NCI-H748 treated with DMSO at 0.1 percent for 48 hours (cell line): ENCODE results near the gene C14orf93.

Experiments
- DNase-seq: peaks from one replicate; lab custom pipeline; 2025; lab: John Stamatoyannopoulos, UW

C14orf93 gene

GRCh38 chr14:22994762-22995275 is 15.1 kb downstream of the C14orf93 start:
- DNase-seq, result no peak

GRCh38 chr14:22993517-22993916 is 16.4 kb downstream of the C14orf93 start:
- DNase-seq, result no peak

DNA sequence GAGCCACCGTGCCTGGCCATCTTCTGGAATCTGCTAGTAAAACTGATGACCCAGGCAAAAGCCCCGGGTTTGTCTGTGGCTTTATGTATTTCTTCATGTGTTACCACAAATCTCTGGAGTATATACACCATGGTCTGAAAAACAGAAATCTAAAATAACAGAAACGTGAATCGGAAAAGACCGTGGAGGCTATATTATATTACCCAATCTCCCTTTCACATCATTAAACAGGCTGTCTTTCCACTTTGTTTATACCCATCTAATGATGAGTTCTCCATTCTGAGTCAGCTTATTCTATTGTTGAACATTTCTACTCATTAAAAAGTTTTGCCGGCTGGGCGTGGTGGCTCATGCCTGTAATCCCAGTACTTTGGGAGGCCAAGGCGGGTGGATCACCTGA is 18.1 kb downstream of the C14orf93 start:
- no peak for DNase-seq

DNA sequence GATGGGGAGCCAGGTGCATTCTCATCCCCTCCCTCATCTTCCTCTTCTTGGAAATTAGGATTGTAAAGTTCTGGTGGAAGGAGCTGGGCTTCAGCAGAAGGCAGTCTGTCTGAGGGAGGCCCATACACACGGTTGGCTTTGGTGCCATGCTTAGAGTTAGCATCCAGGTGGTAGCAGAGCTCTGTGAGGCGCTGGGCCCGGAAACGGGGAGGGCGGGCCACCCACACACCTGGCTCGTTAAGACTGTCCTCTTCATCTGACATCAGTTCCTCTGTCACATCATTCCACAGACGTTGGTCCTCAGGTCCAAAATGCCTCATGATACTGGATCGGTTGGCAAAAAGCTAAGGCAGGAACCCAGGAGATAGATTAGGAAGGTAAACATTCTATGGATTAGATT is 22.7 kb downstream of the C14orf93 start:
- no peak for DNase-seq

DNA sequence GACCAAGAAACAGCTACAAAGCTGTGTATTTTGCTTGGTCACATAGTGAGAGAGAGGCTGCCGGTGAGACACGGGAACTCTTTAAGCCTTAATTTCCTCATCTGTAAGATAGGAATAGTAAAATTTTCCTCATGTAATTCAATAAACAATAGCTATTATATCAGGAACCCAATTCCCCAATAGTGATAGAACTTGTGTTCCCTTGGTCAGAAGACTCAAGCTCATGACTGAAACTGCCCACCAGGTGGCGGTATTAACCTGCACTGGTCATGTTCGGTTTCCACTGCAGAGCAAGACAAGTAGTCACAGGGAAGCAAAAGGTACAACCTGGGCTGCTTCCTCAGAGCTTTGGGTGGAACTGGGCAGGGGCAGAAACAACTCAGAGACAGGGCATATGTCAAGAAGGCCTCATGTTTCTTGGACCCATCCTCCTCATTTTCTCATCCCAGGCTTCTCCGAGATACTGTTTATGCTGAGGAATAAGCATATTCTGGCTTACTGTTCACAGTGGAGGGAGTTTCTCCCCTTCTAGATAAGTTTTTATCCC is 23.4 kb downstream of the C14orf93 start:
- DNase-seq, result peak; percentile 55

DNA sequence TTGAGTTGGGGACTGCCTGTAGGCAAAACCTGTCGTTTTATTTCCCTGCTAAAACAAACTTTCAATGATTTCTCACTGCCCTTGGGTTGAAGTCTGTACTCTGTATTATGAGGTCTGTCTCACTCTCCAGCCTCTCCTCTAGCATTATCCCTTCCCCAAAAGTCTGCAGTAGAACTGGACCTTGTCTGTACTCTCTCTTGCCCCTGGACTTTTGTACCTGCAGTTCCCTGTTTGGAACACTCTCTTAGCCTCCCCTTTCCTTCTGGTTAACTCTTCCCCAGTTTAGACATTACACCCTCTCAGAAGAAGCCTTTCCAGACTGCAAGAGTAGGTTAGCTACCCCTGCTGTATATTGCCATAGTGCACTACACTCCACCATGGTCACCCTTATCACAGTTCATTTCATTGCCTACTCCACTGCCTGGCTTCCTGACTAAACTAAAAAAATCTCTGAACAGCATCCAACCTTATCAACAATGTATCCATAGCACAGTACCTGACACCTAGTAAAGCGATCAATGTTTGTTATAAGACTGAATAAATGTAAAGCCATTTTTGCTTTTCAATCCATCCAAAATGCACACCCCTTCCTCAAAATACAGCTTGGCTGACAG is 23.9 kb downstream of the C14orf93 start:
- no peak for DNase-seq

DNA sequence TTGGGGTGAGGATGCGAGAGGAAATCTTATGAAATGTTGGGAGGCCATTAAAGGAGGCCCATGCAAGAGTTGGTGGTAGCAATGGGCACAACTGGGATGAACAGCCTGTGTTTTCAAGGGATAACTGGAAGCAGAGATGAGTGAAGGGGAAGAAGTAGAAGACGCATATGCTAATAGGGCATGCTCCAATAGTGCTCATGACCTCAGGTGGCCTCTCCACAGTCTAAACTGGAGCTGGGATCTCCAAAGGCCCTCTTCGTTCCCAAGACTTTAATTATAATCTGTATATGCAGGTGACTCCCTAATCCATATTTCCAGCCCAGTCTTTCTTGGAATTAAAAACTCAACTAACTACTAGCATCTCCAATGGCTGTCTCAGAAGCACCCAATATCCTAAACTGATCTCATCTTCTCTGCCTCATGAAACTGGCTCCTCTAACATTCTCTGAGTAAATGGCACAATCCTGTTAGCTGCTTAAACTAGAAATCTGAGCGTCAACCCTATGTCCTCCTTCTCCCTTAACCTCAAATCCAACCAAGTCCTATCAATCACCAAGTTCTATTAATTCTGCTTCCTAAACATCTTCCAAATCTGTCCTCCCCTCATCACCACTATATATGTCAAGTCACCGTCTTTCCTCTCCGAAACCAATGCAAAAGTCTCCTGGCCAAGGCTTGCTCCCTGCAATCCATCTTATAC is 24.8 kb downstream of the C14orf93 start:
- DNase-seq, result no peak

GRCh38 chr14:22982477-22983245 is 27.3 kb downstream of the C14orf93 start, which contains the start of gene AJUBA:
TSS of gene AJUBA (minus strand) at chr14:22982551. CDS start at chr14:22982266, 285 bp downstream.
- peak; percentile 48 for DNase-seq

DNA sequence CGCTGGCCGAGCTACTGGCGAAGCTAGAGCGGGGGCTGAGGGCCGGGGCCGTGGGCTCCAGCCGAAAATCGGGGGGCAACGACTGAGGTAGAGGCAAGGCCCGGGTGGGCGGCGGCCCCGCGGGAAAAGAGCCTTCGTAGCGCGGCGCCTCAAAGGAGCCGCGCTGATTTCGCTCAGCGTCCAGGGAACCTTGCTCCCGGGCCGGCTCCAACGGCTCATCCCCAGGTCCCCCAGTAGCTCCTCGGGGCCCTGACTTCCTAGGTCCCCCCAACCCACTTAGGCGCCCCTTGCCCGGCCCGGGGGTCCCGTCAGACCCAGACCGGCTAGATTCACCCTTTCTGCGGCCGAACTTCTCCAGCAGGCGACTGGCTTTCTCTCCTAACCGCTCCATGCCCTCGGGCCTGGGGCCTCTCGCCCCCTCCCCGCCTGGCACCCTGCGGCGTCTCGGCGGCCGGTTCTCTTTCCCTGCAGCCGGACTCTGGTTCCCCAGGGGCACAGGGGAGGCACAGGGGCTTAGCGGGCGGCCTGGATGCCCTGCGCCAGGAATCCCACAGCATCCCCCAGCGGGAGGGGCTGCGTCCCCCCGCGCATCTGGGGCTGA is 28.0 kb downstream of the C14orf93 start:
- DNase-seq, result no peak

- no peak for DNase-seq
Measured at GRCh38 chr14:22981090-22981875, 28.7 kb downstream of the C14orf93 start.

- DNase-seq, result no peak
Measured at GRCh38 chr14:22980672-22981089, 29.3 kb downstream of the C14orf93 start.

GRCh38 chr14:22979748-22980392 is 30.1 kb downstream of the C14orf93 start:
- no peak for DNase-seq

DNA sequence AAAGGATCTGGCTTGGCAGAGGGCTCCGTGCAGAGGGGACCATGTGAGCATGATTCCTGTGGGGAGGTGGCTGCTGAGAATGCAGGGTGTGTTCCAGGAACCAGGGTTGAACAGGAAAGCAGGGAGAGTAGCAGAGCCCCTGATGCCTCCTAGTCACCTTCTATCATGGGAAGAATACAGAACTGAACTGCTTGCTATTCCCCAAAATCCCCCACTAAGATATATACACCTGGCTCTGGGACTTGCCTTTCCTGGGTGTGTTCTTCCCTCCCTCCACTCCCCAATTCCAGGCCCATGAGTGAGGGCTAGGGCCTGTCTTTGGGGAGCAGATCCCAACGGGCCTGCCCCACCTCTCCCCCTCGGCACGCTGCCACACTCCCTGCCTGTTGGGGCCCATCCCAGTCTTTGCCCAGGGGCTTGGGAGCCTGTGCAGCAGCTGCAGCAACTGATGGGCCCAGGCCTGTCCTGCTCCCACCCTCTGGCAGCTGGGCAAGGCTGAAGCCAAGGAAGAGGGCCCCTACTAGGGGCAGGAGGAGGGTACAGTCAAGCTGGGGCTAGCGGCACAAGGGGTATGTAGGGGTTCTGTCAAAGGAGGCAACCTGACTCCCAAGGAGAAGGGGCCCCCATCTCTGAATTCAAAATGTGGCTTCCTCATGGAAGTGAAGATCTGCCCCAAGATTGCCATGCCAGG is 30.8 kb downstream of the C14orf93 start:
- no peak for DNase-seq

GRCh38 chr14:22978487-22978837 is 31.5 kb downstream of the C14orf93 start:
- no peak for DNase-seq

DNA sequence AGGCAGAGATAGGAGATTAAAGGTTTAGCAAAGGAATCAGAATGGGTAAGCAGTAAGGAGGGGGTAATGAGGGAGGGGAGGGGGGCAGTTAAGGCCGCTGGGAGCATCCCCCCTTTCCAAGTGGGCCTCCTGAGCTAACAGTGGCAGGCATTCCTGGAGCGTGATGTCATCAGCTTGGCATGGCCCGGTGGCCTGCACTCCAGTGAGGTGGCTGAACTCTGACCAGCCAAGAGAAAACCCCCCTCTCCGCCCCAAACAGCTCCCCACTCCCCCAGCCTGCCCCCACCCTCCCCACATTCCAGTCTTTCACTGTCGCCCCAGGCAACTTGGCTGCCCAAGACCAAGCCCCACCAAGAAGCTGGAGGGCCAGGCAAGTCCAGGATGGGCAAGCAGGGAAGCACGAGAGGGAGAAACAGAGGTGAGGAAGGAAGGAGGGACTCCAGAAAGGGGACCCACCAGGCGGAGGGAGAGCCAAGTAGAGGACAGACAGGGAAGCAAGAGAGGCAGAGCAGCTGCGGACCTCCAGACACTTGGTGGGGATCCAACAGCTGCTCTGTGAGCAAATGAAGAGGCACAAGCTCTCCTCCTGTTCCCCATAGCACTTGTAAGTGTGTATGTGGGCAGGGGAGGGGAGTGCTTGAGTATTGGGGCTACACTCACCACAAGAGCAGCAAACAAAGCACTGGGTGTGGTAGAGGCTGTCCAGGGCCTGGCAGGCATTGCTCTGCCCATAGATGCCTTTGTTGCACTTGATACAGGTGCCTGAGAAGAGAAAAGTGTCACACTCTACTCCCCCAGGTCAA is 32.1 kb downstream of the C14orf93 start:
- no peak for DNase-seq

DNA sequence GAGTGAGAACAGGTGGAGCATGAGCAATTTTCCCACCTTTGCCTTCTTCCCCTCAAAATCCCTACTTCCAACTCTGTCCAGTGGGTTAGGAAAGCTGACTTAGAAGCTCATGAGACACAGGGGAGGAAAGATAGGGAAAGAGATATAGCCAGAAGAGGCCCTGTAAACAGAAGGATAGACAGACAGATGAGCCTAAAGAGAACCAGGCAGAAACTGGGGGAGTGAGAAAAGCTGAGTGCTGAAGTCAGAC is 32.6 kb downstream of the C14orf93 start:
- DNase-seq, result no peak

DNA sequence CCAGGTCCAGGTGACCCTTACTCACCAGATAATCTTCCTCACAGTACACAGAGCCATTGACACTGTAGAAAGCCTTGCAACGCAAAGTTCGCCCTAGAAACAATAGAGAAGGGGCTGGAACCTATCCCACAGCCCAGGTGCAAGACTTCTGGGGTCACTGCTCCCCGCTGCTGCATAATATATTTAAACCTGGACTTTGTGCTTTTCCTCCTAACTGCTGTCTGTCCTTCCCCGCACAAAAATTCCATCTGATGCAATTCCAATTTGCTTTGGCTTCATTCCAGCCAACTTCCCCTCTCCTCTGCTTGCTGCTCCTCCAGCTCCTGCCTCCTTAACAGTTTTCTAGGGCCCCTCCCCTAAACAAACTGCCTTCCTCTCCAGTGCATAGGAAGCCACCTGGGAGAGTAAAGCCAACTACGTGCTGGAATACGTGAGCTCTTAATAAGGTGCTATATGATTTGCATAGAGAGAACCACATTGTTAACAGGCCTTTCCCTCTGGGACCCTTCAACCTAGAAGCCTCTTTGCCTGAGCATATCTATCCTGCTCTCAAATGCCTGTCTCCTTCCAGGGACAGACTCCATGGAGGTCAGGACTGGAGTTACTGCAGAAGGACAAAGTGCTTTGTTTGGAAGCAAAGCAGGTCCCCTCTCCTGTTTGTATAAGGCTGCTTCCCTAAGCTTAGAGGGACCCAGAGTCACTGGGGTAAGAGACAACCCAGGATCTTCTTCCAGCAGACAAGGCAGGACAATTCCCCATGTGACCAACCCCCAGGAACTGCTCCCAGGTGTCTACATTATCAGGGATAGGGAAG is 33.1 kb downstream of the C14orf93 start:
- no peak for DNase-seq

- no peak for DNase-seq
Measured at GRCh38 chr14:22974530-22975313, 35.2 kb downstream of the C14orf93 start.
